Measurements from ENCODE around the gene FBXW11. TPM values are rescaled to one million over a fixed set of nuclear protein-coding genes. Genes with fewer than 3 reads are reported as not detected.
"Not testable (repeated sequence)": the region's sequence is repeated elsewhere in the genome, so short reads cannot be mapped to it uniquely, and the experiment has no call there.

FBXW11 gene
- total and polyA plus RNA-seq, 7 experiments from 2014 or later: 15.0 to 40.7 (median 30.0) TPM

DNA sequence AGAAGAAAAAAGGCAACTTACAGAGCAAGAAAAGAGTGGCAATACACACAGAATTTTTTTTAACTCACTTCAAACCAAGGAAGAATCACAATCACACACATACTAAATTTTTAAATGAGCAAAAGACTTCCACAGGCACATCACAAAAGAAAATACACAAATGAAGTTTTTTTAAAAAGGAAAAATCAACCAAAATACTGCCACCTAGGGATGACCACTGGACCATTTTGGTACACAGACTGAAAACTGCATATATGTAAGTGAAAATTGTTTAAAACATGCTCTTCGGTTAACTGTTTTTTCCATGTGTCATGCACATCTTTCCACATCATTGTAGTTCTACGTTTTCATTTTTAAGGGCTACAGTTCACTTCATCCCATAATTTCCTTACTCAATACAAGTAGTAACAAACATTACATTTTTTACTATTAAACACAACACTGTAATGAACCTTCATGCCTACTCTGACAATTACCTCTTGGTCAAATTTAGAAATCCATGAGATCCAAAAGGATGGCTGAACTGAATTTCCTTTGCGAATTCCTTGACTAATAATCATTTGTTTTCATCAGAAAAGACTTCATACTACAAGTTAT, 79.0 kb downstream of the FBXW11 start:
- Histone ChIP-seq H3K27me3 (ENCODE audit: control insufficient read depth in 2 of 2, insufficient read depth in 2 of 2, low read length in 2 of 2) (no peaks in the 10 kb centered on the region), H3K9me3 (ENCODE audit: control insufficient read depth in 2 of 3, low read length in 3 of 3) (no peaks in the 10 kb centered on the region), H3K27ac (ENCODE audit: low read depth, low read length) (no peak overlapping the region), H3K4me1 (ENCODE audit: control insufficient read depth in 2 of 2, insufficient read depth in 2 of 2, low read length in 2 of 2) (no peaks in the 10 kb centered on the region), H3K36me3 (ENCODE audit: control insufficient read depth in 2 of 3, insufficient read depth in 3 of 3, low read length in 3 of 3) (no peaks in the 10 kb centered on the region), H3K4me3 (ENCODE audit: low read length) (no peak overlapping the region)
- Mint-ChIP-seq H3K27ac (peak overlapping the region in 1 of 9 donors; percentile 31), H3K9me3 (peaks cover 0 to 2% (median 0%) of the 10 kb centered on the region in 11 donors), H3K36me3 (peaks cover 0 to 20% (median 8%) of the 10 kb centered on the region in 5 donors), H3K4me1 (peaks cover 18 to 80% (median 73%) of the 10 kb centered on the region in 7 donors), H3K27me3 (no peaks in the 10 kb centered on the region), H3K4me3 (no peak overlapping the region)
- POLR2A ChIA-PET: no interaction called here
- intact Hi-C loops (cut with micrococcal nuclease): no loop called here
- DNase-seq (no peak), ATAC-seq (no peak)
- CTCF ChIA-PET: no interaction called here

DNA sequence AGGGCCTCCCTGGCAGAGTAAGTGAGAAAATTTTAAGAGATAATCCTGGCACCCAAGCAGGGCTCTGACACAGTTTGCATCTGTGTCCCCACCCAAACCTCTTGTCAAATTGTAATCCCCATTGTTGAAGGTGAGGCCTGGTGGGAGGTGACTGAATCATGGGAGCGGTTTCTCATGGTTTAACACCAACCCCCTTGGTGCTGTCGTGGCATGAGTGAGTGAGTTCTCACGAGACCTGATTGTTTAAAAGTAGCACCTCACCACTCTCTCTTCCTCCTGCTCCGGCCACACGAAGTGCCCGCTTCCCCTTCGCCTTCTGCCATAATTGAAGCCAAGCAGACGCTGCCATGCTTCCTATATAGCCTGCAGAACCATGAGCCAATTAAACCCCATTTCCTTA, 80.1 kb downstream of the FBXW11 start:
- no peaks in the 10 kb centered on the region for H3K4me1 ChIP-seq (ENCODE audit: control insufficient read depth in 2 of 2, insufficient read depth in 2 of 2, low read length in 2 of 2)
- H3K36me3 ChIP-seq (ENCODE audit: control insufficient read depth in 2 of 3, insufficient read depth in 3 of 3, low read length in 3 of 3): no peaks in the 10 kb centered on the region
- no peak overlapping the region for H3K4me3 ChIP-seq (ENCODE audit: low read length)
- Mint-ChIP-seq H3K27me3 (no peaks in the 10 kb centered on the region), H3K4me3 (peak overlapping the region in 1 of 10 donors; percentile 10), H3K9me3 (peaks cover 0 to 2% (median 0%) of the 10 kb centered on the region in 11 donors), H3K4me1 (peaks cover 13 to 80% (median 73%) of the 10 kb centered on the region in 7 donors), H3K27ac (peak overlapping the region in 2 of 9 donors; percentile 13 to 58), H3K36me3 (peaks cover 0 to 16% (median 4%) of the 10 kb centered on the region in 5 donors)
- no peaks in the 10 kb centered on the region for H3K9me3 ChIP-seq (ENCODE audit: control insufficient read depth in 2 of 3, low read length in 3 of 3)
- ChIA-PET CTCF (no interaction called here), POLR2A (no interaction called here)
- intact Hi-C loops (cut with micrococcal nuclease): no loop called here
- DNase-seq (no peak), ATAC-seq (peak; percentile 18)
- H3K27me3 ChIP-seq (ENCODE audit: control insufficient read depth in 2 of 2, insufficient read depth in 2 of 2, low read length in 2 of 2): no peaks in the 10 kb centered on the region
- no peak overlapping the region for H3K27ac ChIP-seq (ENCODE audit: low read depth, low read length)

- Mint-ChIP-seq H3K36me3 (peaks cover 0 to 18% (median 0%) of the 10 kb centered on the region in 5 donors), H3K4me1 (peaks cover 13 to 77% (median 66%) of the 10 kb centered on the region in 7 donors), H3K27ac (peak overlapping the region in 1 of 9 donors; percentile 59), H3K27me3 (no peaks in the 10 kb centered on the region), H3K9me3 (peaks cover 0 to 2% (median 0%) of the 10 kb centered on the region in 11 donors), H3K4me3 (peak overlapping the region in 1 of 10 donors; percentile 38)
- Histone ChIP-seq H3K4me3 (ENCODE audit: low read length) (no peak overlapping the region), H3K27ac (ENCODE audit: low read depth, low read length) (no peak overlapping the region), H3K36me3 (ENCODE audit: control insufficient read depth in 2 of 3, insufficient read depth in 3 of 3, low read length in 3 of 3) (no peaks in the 10 kb centered on the region), H3K4me1 (ENCODE audit: control insufficient read depth in 2 of 2, insufficient read depth in 2 of 2, low read length in 2 of 2) (no peaks in the 10 kb centered on the region), H3K9me3 (ENCODE audit: control insufficient read depth in 2 of 3, low read length in 3 of 3) (no peaks in the 10 kb centered on the region), H3K27me3 (ENCODE audit: control insufficient read depth in 2 of 2, insufficient read depth in 2 of 2, low read length in 2 of 2) (no peaks in the 10 kb centered on the region)
- POLR2A ChIA-PET: no interaction called here
- no peak for DNase-seq
- ATAC-seq: no peak
- CTCF ChIA-PET: interaction anchor here (1.4 kb wide), 1 partner anchor 116 kb away, joined by 6 read pairs; no protein-coding TSS in a partner anchor
- intact Hi-C loops (cut with micrococcal nuclease): no loop called here
Measured at GRCh38 chr5:171924493-171925122, 81.8 kb downstream of the FBXW11 start.

GRCh38 chr5:171920765-171921391, 85.6 kb downstream of the FBXW11 start:
- Histone ChIP-seq H3K27me3 (ENCODE audit: control insufficient read depth in 2 of 2, insufficient read depth in 2 of 2, low read length in 2 of 2) (no peaks in the 10 kb centered on the region), H3K4me1 (ENCODE audit: control insufficient read depth in 2 of 2, insufficient read depth in 2 of 2, low read length in 2 of 2) (no peaks in the 10 kb centered on the region), H3K9me3 (ENCODE audit: control insufficient read depth in 2 of 3, low read length in 3 of 3) (no peaks in the 10 kb centered on the region), H3K36me3 (ENCODE audit: control insufficient read depth in 2 of 3, insufficient read depth in 3 of 3, low read length in 3 of 3) (no peaks in the 10 kb centered on the region), H3K27ac (ENCODE audit: low read depth, low read length) (no peak overlapping the region), H3K4me3 (ENCODE audit: low read length) (no peak overlapping the region)
- ATAC-seq (no peak), DNase-seq (no peak)
- no peaks in the 10 kb centered on the region for H3K27me3 Mint-ChIP-seq
- ChIA-PET CTCF (interaction anchor here (0.6 to 1.6 kb wide), 3 partner anchors 9 to 384 kb away, joined by 3 to 5 read pairs (median 4); no protein-coding TSS in a partner anchor), POLR2A (interaction anchor here (0.6 kb wide), 1 partner anchor 941 kb away, joined by 4 read pairs; no protein-coding TSS in a partner anchor)
- intact Hi-C loops (cut with micrococcal nuclease): no loop called here
- H3K4me1 Mint-ChIP-seq: peaks cover 16 to 78% (median 67%) of the 10 kb centered on the region in 7 donors
- peaks cover 0 to 2% (median 0%) of the 10 kb centered on the region in 11 donors for H3K9me3 Mint-ChIP-seq
- H3K4me3 Mint-ChIP-seq: no peak overlapping the region
- peaks cover 0 to 10% (median 0%) of the 10 kb centered on the region in 5 donors for H3K36me3 Mint-ChIP-seq
- peak overlapping the region in 5 of 9 donors; percentile 17 to 57 (median 28) for H3K27ac Mint-ChIP-seq

GRCh38 chr5:171915700-171916099, 90.7 kb downstream of the FBXW11 start:
- DNase-seq; H3K27ac ChIP-seq (ENCODE audit: low read depth, low read length); intact Hi-C loops (cut with micrococcal nuclease); H3K27me3 ChIP-seq (ENCODE audit: control insufficient read depth in 2 of 2, insufficient read depth in 2 of 2, low read length in 2 of 2); CTCF ChIA-PET; ATAC-seq; H3K36me3 ChIP-seq (ENCODE audit: control insufficient read depth in 2 of 3, insufficient read depth in 3 of 3, low read length in 3 of 3); H3K4me3 Mint-ChIP-seq; H3K27me3 Mint-ChIP-seq; H3K9me3 ChIP-seq (ENCODE audit: control insufficient read depth in 2 of 3, low read length in 3 of 3); H3K4me3 ChIP-seq (ENCODE audit: low read length); H3K9me3 Mint-ChIP-seq; H3K36me3 Mint-ChIP-seq: not testable (repeated sequence)
- Mint-ChIP-seq H3K4me1 (peaks cover 32 to 73% (median 65%) of the 10 kb centered on the region in 7 donors), H3K27ac (peak overlapping the region in 1 of 9 donors; percentile 62)
- POLR2A ChIA-PET: interaction anchor here (0.7 kb wide), 1 partner anchor 119 kb away, joined by 3 read pairs; no protein-coding TSS in a partner anchor
- peaks cover 4 to 12% of the 10 kb centered on the region in 2 donors for H3K4me1 ChIP-seq (ENCODE audit: control insufficient read depth in 2 of 2, insufficient read depth in 2 of 2, low read length in 2 of 2)

DNA sequence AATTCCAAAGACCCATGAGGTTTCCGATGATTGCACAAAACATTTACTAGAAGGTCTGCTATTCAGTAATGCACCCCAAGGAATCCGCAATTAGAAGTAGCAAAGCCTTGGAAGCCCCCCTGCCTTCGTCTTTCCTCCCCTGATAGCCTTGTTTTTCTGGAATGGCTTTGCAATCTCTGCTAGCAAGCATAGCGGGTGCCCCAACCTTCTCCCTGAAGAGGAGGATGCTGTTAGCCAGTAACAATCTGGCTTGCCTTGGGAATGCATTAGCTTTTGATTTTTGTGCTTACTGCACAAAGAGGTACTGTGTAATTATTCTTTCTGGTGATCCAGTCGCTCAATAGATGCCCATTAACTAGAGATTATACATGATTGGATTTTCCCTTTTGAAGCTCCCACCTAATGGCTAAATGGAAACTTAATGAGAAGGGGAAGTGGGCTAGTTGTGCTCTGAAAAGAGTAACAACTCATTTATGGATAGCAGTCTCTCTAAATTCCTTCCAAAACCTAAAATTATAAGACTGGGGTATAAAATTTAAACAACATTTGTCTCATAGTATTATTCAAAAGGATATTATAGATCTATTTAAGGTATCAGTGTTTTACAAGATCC, 91.6 kb downstream of the FBXW11 start:
- H3K36me3 ChIP-seq (ENCODE audit: control insufficient read depth in 2 of 3, insufficient read depth in 3 of 3, low read length in 3 of 3): peaks cover 0 to 4% (median 0%) of the 10 kb centered on the region in 3 experiments
- no peak for ATAC-seq
- Mint-ChIP-seq H3K27ac (peak overlapping the region in 3 of 9 donors; percentile 44 to 88 (median 74)), H3K27me3 (no peaks in the 10 kb centered on the region), H3K4me3 (no peak overlapping the region), H3K4me1 (peaks cover 31 to 68% (median 62%) of the 10 kb centered on the region in 7 donors), H3K9me3 (peaks cover 0 to 6% (median 0%) of the 10 kb centered on the region in 11 donors), H3K36me3 (peaks cover 0 to 4% (median 0%) of the 10 kb centered on the region in 5 donors)
- H3K4me3 ChIP-seq (ENCODE audit: low read length): no peak overlapping the region
- no peaks in the 10 kb centered on the region for H3K27me3 ChIP-seq (ENCODE audit: control insufficient read depth in 2 of 2, insufficient read depth in 2 of 2, low read length in 2 of 2)
- ChIA-PET POLR2A (no interaction called here), CTCF (interaction anchor here (0.6 to 0.8 kb wide), 3 partner anchors 9 to 732 kb away, joined by 3 read pairs; no protein-coding TSS in a partner anchor)
- H3K4me1 ChIP-seq (ENCODE audit: control insufficient read depth in 2 of 2, insufficient read depth in 2 of 2, low read length in 2 of 2): peaks cover 4 to 12% of the 10 kb centered on the region in 2 donors
- DNase-seq: no peak
- H3K27ac ChIP-seq (ENCODE audit: low read depth, low read length): no peak overlapping the region
- no peaks in the 10 kb centered on the region for H3K9me3 ChIP-seq (ENCODE audit: control insufficient read depth in 2 of 3, low read length in 3 of 3)
- intact Hi-C loops (cut with micrococcal nuclease): loop anchor here (5.0 kb wide), 2 partner anchors 142 to 538 kb away; no protein-coding TSS in a partner anchor

Data from naive thymus-derived CD4-positive, alpha-beta T cell (primary cell).